MG63 (cell line): Measurements from ENCODE around the gene F11R. TPM values are rescaled to one million over a fixed set of nuclear protein-coding genes. Genes with fewer than 3 reads are reported as not detected.
"Not testable (repeated sequence)": the region's sequence is repeated elsewhere in the genome, so short reads cannot be mapped to it uniquely, and the experiment has no call there.

ENCODE experiments used
- DNase-seq: peaks from one replicate; pipeline ENCODE4 v3.0.0-alpha.2; 2020
- H3K27me3 ChIP-seq: fragments of 250-450 bp; sonication (Bioruptor Pico); 2 replicates; pipeline ENCODE4 v1.5.1; 2020; ENCODE audit warnings: mild to moderate bottlenecking, moderate library complexity
- H3K36me3 ChIP-seq: fragments of 250-450 bp; sonication (Bioruptor Pico); 2 replicates; pipeline ENCODE4 v1.5.1; 2020; ENCODE audit warnings: mild to moderate bottlenecking, moderate library complexity
- H3K4me3 ChIP-seq: fragments of 250-450 bp; sonication (Bioruptor Pico); 2 replicates; pipeline ENCODE4 v1.5.1; 2020; ENCODE audit warnings: mild to moderate bottlenecking, moderate library complexity
- H3K9me3 ChIP-seq: fragments of 250-450 bp; sonication (Bioruptor Pico); 2 replicates; pipeline ENCODE4 v1.5.1; 2020; ENCODE audit warnings: mild to moderate bottlenecking, moderate library complexity
- total RNA-seq: library from RNA; depleted of rRNA; stranded (reverse); fragments of >200 nt; shearing (Covaris generic); gene quantifications from 2 replicates; pipeline ENCODE4 v1.2.3, GENCODE V29; 2014; ENCODE audit warnings: low replicate concordance; rRNA removed

Gene F11R
- 0.22 and 1.7 TPM in 2 replicates for total RNA-seq

- no peaks in the 10 kb centered on the region for H3K9me3 ChIP-seq
- DNase-seq: no peak
These were observed at the start of gene F11R for GRCh38 chr1:161020509-161021164. TSS of gene F11R (minus strand) at chr1:161021152. CDS start at chr1:161021073, 79 bp downstream.

DNA sequence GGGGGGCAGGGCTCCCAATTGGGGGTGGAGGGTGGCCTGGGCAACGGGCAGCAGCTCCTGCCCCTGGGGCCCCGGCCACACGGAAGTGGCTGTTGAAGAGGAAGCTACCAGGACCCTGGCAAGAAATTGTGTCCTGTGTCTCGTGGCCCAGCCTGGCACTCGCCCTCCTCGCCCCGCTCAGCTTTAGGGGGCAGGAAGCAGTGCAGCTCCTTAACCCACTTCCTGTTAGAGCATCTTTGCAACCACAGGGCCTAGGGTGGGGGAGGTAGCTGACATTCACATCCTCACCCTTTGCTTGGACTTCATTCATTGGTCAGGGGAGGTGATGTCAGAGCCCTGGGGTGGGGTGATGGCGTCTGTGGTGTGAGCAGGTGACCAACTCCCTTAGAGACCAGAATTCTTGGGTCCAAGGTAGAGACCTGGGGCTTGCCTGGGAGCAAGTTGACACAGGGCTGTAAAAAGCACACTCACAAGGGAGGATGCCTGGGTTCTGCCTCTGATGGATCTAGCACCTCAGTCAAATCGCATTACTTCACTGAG lies 48.8 kb upstream of the F11R start, which contains the start of gene ARHGAP30:
Gene ARHGAP30 (minus strand): TSS at position 161 of the 540 bp plus-strand sequence. CDS start 267 bp downstream, outside the sequence.
- no peaks in the 10 kb centered on the region for H3K27me3 ChIP-seq
- no peak within 1 kb of the TSS for H3K4me3 ChIP-seq
- no peaks in the 10 kb centered on the region for H3K36me3 ChIP-seq
- no peak for DNase-seq
- H3K9me3 ChIP-seq: no peaks in the 10 kb centered on the region

More at GRCh38 chr1:161020509-161021164, at the start of gene F11R:
- Histone ChIP-seq H3K27me3 (peaks cover 14% of the 10 kb centered on the region), H3K4me3 (peak within 1 kb of the TSS; percentile 48), H3K36me3 (no peaks in the 10 kb centered on the region)

DNA sequence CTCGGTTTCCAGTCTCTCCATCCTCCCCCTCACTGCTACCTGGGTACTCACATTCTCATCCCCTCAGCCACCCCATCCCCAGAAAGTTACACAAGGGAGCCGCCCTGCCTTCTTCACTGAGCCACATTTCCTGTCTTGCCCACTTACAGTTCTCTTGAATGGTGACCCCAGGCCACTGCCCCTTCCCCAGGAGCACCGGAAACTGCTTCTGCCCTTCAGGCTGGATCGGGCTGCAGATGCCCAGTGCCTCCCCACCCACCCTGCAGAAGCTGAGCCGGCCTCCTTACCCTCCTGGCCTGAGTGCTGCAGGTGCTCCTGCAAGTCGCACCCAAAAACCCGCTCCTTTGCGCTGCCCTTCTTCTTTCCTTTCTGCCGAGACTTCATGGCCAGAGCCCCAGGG lies 48.3 kb upstream of the F11R start:
- no peaks in the 10 kb centered on the region for H3K27me3 ChIP-seq
- no peaks in the 10 kb centered on the region for H3K36me3 ChIP-seq
- no peak overlapping the region for H3K4me3 ChIP-seq
- H3K9me3 ChIP-seq: no peaks in the 10 kb centered on the region
- no peak for DNase-seq

GRCh38 chr1:161068306-161069234 lies 47.6 kb upstream of the F11R start:
- H3K27me3 ChIP-seq: no peaks in the 10 kb centered on the region
- H3K36me3 ChIP-seq: no peaks in the 10 kb centered on the region
- no peak overlapping the region for H3K4me3 ChIP-seq
- DNase-seq: no peak
- H3K9me3 ChIP-seq: no peaks in the 10 kb centered on the region

DNA sequence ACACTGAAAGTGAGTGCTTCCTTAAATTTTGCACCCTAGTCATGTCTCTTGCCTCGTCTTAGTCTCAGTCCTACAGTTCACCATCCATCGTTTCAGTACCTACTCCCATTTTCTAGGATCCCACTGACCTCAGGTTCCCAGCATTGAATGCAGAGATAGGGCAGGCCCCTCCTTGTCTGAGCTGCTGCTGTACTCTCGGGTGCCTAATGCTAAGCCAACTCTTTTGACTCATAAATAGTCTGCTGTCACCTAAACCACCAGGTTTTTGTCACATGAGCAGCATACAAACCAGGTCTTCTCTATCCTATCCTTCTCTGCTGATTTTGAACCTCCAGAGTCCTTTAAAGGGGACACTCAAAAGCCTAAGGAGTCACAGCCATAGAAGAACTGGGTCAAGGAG lies 45.7 kb upstream of the F11R start:
- H3K27me3 ChIP-seq: no peaks in the 10 kb centered on the region
- no peaks in the 10 kb centered on the region for H3K9me3 ChIP-seq
- H3K36me3 ChIP-seq: no peaks in the 10 kb centered on the region
- H3K4me3 ChIP-seq: no peak overlapping the region
- DNase-seq: no peak

DNA sequence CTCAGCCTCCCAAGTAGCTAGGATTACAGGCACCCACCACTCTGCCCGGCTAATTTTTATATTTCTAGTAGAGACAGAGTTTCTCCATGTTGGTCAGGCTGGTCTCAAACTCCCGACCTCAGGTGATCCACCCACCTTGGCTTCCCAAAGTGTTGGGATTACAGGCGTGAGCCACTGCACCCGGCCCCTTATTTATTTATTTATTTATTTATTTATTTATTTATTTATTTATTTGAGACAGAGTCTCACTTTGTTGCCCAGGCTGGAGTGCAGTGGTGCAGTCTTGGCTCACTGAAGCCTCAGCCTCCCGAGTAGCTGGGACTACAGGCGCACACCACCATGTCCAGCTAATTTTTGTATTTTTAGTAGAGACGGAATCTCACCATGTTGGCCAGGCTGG lies 44.7 kb upstream of the F11R start:
- H3K9me3 ChIP-seq, DNase-seq, H3K4me3 ChIP-seq, H3K27me3 ChIP-seq, H3K36me3 ChIP-seq: not testable (repeated sequence)

DNA sequence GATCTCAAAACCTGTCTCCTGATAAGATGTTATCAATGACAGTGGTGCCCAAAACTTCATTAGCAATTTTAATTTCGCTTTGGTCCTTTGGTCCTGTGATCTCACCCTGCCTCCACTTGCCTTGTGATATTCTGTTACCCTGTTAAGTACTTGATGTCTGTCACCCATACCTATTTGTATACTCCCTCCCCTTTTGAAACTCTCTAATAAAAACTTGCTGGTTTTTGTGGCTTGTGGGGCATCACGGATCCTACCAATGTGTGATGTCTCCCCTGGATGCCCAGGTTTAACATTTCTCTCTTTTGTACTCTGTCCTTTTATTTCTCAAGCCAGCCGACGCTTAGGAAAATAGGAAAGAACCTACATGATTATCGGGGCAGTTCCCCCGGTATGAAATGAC lies 43.0 kb upstream of the F11R start:
- not testable (repeated sequence) for H3K4me3 ChIP-seq, H3K9me3 ChIP-seq, H3K27me3 ChIP-seq, DNase-seq, H3K36me3 ChIP-seq

DNA sequence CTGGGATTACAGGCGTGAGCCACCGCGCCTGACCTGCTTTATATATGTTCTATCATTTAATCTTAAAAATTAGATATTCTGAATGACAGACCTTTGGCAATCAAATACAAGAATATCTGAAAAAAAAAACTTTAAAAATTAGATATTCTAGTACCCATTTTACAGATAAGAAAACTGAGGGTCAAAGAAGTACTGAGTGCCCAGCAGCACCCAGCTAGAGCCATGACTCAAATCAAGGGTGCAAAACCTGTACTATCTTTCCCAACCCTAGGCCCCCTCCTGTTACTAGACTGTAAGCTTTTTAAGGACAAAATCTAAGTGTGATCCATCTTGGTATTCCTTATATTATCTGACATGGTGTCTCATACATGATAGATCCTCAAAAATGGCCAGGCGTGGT lies 40.5 kb upstream of the F11R start:
- no peak overlapping the region for H3K4me3 ChIP-seq
- DNase-seq: no peak
- H3K27me3 ChIP-seq: no peaks in the 10 kb centered on the region

GRCh38 chr1:161059293-161059692 lies 38.3 kb upstream of the F11R start:
- no peak for DNase-seq
- Histone ChIP-seq H3K9me3 (no peaks in the 10 kb centered on the region), H3K27me3 (no peaks in the 10 kb centered on the region), H3K36me3 (no peaks in the 10 kb centered on the region), H3K4me3 (no peak overlapping the region)

More for the DNA sequence above, 40.5 kb upstream of the F11R start:
- H3K9me3 ChIP-seq: no peaks in the 10 kb centered on the region
- H3K36me3 ChIP-seq: no peaks in the 10 kb centered on the region

DNA sequence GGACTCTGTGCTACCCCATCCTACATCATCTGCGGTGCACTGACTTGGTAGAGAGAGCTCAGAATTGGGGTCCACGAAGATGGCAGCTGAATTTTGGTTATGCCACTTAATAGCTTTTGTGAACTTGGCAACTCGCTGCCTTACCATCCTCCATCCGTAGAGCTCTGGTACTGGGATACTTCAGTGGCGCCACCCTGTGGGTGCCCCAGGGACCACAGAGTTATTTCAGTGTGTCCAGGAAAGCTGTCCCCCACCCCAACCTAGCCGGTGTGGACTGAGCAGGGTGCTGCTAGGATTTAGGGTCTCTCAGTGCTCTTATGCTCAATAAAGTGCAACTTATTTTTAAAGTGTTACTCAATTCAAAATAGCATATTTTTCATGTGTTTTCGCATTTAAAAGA lies 33.9 kb upstream of the F11R start:
- H3K36me3 ChIP-seq: no peaks in the 10 kb centered on the region
- H3K27me3 ChIP-seq: no peaks in the 10 kb centered on the region
- no peak overlapping the region for H3K4me3 ChIP-seq
- no peak for DNase-seq
- H3K9me3 ChIP-seq: no peaks in the 10 kb centered on the region

DNA sequence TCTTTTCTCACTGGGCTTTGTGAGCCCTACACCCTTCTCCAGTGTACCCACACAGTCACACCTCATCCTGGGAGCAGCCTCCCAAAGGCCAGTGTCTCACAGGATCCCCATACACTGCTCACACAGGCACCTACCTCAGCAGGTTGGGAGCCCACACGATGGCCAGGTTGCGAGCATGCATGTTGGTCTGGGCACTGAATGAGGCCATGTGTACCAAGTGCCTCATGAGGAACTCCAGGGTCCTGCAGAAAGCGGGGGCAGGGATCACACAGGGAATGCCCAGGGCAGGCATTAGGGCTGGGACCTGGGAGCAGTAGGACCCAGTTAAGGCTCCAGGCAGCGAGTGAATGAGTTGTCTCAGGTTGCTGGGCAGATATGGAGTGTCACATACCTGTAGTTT lies 33.3 kb upstream of the F11R start:
- Histone ChIP-seq H3K9me3 (no peaks in the 10 kb centered on the region), H3K27me3 (no peaks in the 10 kb centered on the region), H3K36me3 (no peaks in the 10 kb centered on the region), H3K4me3 (no peak overlapping the region)
- no peak for DNase-seq

- DNase-seq: peak; percentile 64
- Histone ChIP-seq H3K27me3 (no peaks in the 10 kb centered on the region), H3K9me3 (no peaks in the 10 kb centered on the region), H3K4me3 (no peak overlapping the region), H3K36me3 (no peaks in the 10 kb centered on the region)
These were observed 31.9 kb upstream of the F11R start for GRCh38 chr1:161052899-161053298.

GRCh38 chr1:161051219-161051618 lies 30.3 kb upstream of the F11R start:
- DNase-seq: no peak
- Histone ChIP-seq H3K9me3 (peaks cover 5% of the 10 kb centered on the region; the same call in 1 of the 2 replicates), H3K36me3 (no peaks in the 10 kb centered on the region), H3K27me3 (no peaks in the 10 kb centered on the region), H3K4me3 (no peak overlapping the region)

DNA sequence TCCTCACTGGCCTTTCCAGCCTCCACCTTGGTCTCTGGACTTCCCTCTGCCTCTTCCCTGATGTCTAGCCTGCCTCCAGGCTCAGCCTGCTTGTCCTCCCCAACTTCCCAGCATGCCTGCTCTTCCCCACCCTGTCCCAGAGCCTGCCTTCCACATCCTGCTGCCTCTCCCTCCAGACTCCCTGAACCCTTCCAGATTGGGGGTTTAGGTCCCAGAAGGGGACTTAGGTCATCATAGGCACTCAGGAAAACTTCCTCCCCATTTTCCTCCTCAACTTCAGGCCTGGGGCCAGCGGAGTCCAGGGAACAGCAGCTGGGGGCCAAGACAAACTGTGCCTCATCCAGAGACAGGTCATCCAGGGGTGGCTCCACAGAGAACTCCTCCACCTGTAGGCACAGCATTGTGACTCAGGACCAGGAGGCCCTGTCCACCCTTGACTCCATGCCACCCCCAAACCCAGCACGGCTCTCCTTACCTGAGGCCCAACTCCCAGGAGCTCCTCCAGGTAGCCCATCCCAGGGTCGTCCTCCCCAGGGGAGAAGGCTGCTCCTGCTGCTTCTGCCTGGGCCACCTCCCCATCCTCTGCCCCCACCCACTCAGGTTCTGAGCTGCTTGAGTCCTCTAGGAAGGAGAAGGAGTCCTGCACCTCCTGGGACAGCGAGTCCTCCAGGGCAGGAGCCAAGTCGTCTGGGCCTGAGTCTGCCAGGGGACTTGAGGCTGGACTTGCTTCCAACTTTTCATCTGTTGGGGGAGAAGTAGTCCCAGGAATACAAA lies 28.2 kb upstream of the F11R start:
- no peak for DNase-seq
- Histone ChIP-seq H3K9me3 (peaks cover 5% of the 10 kb centered on the region; the same call in 1 of the 2 replicates), H3K36me3 (no peaks in the 10 kb centered on the region; the same call in 1 of the 2 replicates), H3K4me3 (no peak overlapping the region), H3K27me3 (no peaks in the 10 kb centered on the region)

GRCh38 chr1:161047436-161048420 lies 26.8 kb upstream of the F11R start:
- H3K4me3 ChIP-seq: no peak overlapping the region
- peaks cover 6% of the 10 kb centered on the region for H3K36me3 ChIP-seq
- H3K27me3 ChIP-seq: no peaks in the 10 kb centered on the region
- peaks cover 5% of the 10 kb centered on the region; the same call in 1 of the 2 replicates for H3K9me3 ChIP-seq
- DNase-seq: no peak
